Measurements from ENCODE around the gene ACAP2. TPM values are rescaled to one million over a fixed set of nuclear protein-coding genes. Genes with fewer than 3 reads are reported as not detected.

ACAP2 gene
- total RNA-seq, 1 donor from 2014 or later: 149 TPM

DNA sequence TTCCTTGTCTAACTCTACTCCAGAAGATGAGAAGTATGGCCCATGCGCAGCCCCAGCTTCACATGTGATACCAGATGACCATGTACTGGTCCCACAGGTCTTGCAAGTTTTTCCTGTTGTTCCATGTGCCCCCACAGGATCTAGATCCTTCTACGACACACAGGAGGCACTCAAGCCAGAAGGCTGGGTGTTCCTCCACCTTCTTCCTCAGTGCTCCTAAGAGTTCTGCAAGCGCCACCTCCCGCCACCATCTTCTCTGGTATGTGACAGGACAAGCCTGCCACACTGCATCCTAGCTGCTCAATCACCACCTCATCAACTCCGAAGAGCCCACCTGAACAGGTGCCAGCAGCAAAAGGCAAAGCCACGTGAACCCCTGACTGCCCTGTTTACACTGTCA, 214.9 kb downstream of the ACAP2 start:
- DNase-seq (ENCODE audit: low spot score in 2 of 2): no peak

DNA sequence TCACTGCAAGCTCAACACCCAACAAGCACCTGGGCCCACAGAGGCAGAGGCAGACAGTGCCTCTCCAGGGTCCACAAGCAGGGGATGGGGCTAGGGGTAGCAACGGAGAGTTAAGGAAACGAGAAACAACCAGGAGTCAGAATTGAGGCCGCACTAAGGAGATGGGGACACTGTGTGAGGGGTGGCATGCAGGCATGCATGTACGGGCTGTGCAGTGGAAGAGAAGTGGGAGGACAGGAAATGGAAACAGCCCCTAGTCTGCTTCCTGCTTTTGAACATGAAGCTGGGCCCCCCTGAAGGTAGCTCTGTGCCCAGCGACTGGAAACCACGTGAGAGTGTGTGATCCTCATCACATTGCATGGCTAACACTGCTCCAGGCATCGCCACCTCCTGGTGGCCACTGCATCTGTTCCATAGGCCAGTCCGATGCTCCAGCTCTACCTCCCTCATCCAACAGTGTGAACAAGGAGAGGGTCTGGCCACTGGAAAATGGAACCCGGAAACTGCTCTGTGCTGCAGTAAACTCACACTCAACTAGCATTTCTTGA, 215.8 kb downstream of the ACAP2 start:
- DNase-seq (ENCODE audit: low spot score in 2 of 2): no peak
- FAIRE-seq: no peak

More for the DNA sequence above, 214.9 kb downstream of the ACAP2 start:
- no peak for FAIRE-seq

DNA sequence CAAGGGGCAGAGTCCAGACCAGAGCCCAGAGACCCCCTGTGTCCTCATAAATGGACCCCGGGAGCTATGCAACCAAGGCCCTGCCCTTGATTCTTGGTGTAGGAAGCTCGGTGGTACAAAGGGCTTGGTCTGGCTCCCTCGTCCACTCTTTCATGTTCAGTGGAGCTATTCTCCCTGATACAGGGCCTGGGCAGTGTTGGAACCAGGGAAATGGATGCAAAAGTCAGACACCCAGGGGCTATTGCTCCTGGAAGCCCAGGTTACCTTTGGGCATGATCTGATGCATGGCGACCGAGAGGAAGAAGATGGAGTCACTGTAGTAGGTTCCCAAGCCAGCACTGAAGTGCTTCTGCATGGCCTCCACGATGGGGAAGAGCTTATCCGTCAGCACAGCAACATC, 216.4 kb downstream of the ACAP2 start:
- DNase-seq (ENCODE audit: low spot score in 2 of 2) (no peak), FAIRE-seq (no peak)

DNA sequence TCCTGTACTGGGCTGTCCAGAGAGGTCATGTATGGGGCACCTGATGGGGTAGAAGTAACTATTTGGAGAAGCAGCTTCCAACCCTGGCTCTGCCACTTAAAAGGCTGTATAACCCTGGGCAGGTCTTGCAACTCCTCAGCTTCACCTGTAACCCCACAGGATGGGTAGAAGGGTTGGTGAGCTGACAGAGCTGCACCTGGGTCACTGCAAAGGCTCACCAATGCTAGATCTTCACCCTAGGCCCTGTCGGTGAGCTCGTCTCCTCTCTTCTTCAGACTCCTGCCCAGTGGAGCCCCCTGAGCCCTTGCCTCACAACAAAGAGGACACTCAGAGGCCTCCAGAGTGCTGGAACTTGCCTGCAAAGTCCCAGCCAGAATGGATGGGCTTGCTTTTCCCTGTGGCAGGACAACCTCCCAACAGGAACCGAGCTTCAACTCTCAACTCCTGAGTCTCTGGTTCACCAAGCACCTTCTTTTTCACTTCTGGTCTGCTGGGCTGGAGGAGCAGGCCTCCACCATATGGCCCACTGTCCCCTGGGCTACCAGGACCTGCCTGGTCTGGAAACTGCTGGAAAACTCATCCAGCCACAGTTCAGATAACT, 217.7 kb downstream of the ACAP2 start:
- FAIRE-seq (no peak), DNase-seq (ENCODE audit: low spot score in 2 of 2) (no peak)

Small RNA genes lying within 50 kb of the gene (small RNA-seq; reads per million reads assigned to genes)
- not detected for gene RF00019

Other genes starting within 250 kb of the ACAP2 start
- gene XXYLT1, start 171.9 kb downstream of the ACAP2 start, total RNA-seq: 23.6 TPM
- 181 TPM for gene PPP1R2, start 100.3 kb upstream of the ACAP2 start, total RNA-seq
- 2.9 TPM for gene APOD, start 140.9 kb upstream of the ACAP2 start, total RNA-seq